Right lobe of liver (tissue), 4 donors: ENCODE measurements around the gene TMIGD1.

ENCODE experiments used
- CTCF ChIP-seq, 4 donors: fragments of 200-600 bp in 3 of 4; fragments of 450-650 bp in 1 of 4; IDR thresholded peaks; one replicate each; pipeline versions ENCODE4 v1.5.1 to v1.8.0; 2016 to 2022; ENCODE audit warnings: antibody characterized with exemption in 4 of 4, mild to moderate bottlenecking in 2 of 4
- POLR2A ChIP-seq: fragments of 450-650 bp; IDR thresholded peaks from one replicate; pipeline ENCODE4 v1.6.1; 2017; ENCODE audit warnings: antibody characterized with exemption, mild to moderate bottlenecking
- donor health status: DM: no; HTN: no; CAD: no.
- donor health status: DM: no; HTN: no; CAD: no.
- donor health status: DM: no; HTN: yes; CAD: no.

GRCh38 chr17:30340801-30341356 lies 7.0 kb upstream of the TMIGD1 start:
- no peak for TF ChIP-seq CTCF (IDR thresholded peaks at IDR 0.05)
- no peak for TF ChIP-seq POLR2A
